H1 (cell line): ENCODE measurements around the gene CSNK1D. TPM values are rescaled to one million over a fixed set of nuclear protein-coding genes. Genes with fewer than 3 reads are reported as not detected.

Experiments used
- CTCF ChIA-PET: fragments of 300-600 bp; sonication (Branson Sonifier 250); formaldehyde crosslinking; loops from one replicate; lab custom pipeline; 2021; ENCODE audit not compliant: partially characterized antibody; lab: Charles Lee
- POLR2A ChIA-PET: fragments of 300-600 bp; sonication (Branson Sonifier 250); formaldehyde crosslinking; loops from one replicate; lab custom pipeline; 2021; ENCODE audit warnings: inconsistent platforms; ENCODE audit not compliant: partially characterized antibody; lab: Charles Lee
- DNase-seq, 2 experiments: peaks; one replicate each; pipeline versions ENCODE4 v3.0.0 to v3.0.0-alpha.2; 2010 to 2022; ENCODE audit warnings: low spot score in 2 of 2, low read depth in 1 of 2, mixed read lengths in 1 of 2
- FAIRE-seq: peaks from 2 replicates; lab custom pipeline; 2011; peaks lifted over from hg19 to GRCh38; lab: Jason Lieb, UNC
- H2AFZ ChIP-seq: 2 replicates; pipeline ENCODE4 v1.8.1; 2012; ENCODE audit warnings: low read length, inconsistent platforms
- H2AK5ac ChIP-seq: 2 replicates; pipeline ENCODE4 v1.6.1; 2013; ENCODE audit warnings: low read depth, low read length
- H2BK120ac ChIP-seq: replicated peaks from 2 replicates; pipeline ENCODE3; 2013; ENCODE audit warnings: low read depth, low read length, inconsistent platforms
- H2BK12ac ChIP-seq: 2 replicates; pipeline ENCODE4 v1.6.1; 2013; ENCODE audit warnings: low read depth, low read length
- H2BK15ac ChIP-seq: 2 replicates; pipeline ENCODE4 v1.6.1; 2013; ENCODE audit warnings: low read length
- H2BK20ac ChIP-seq: 2 replicates; pipeline ENCODE4 v1.6.1; 2013; ENCODE audit warnings: low read length
- H2BK5ac ChIP-seq: 2 replicates; pipeline ENCODE4 v1.6.1; 2013; ENCODE audit warnings: low read depth, low read length
- H3K14ac ChIP-seq: 2 replicates; pipeline ENCODE4 v1.6.1; 2013; ENCODE audit warnings: inconsistent platforms; ENCODE audit not compliant: insufficient read length
- H3K18ac ChIP-seq: 2 replicates; pipeline ENCODE4 v1.6.1; 2013; ENCODE audit warnings: low read length; ENCODE audit errors: extremely low read depth
- H3K23ac ChIP-seq: 2 replicates; pipeline ENCODE4 v1.6.1; 2013; ENCODE audit warnings: inconsistent platforms; ENCODE audit not compliant: insufficient read length
- H3K23me2 ChIP-seq: 2 replicates; pipeline ENCODE4 v1.6.1; 2013; ENCODE audit warnings: low read depth, low read length
- H3K27ac ChIP-seq: 2 replicates; pipeline ENCODE4 v1.6.1; 2011; ENCODE audit warnings: low read depth, low read length, inconsistent platforms
- H3K27me3 ChIP-seq, 4 experiments: replicated peaks in 1 of 4; 1 replicate in 1 of 4; 2 replicates in 3 of 4; pipeline versions ENCODE4 v1.6.1 to v1.8.1; 2011 to 2013; ENCODE audit warnings: low read length in 3 of 4, mild to moderate bottlenecking in 3 of 4, inconsistent platforms in 2 of 4, mixed read lengths in 2 of 4, moderate library complexity in 1 of 4; ENCODE audit not compliant: control insufficient read depth in 3 of 4, insufficient read depth in 3 of 4; ENCODE audit errors: extremely low read depth in 1 of 4
- H3K36me3 ChIP-seq, 4 experiments: 2 replicates each; pipeline versions ENCODE4 v1.6.1 to v1.8.1; 2011 to 2013; ENCODE audit warnings: mild to moderate bottlenecking in 4 of 4, low read length in 3 of 4, moderate library complexity in 2 of 4, control low read depth in 1 of 4, inconsistent platforms in 1 of 4; ENCODE audit not compliant: insufficient read depth in 4 of 4, control insufficient read depth in 2 of 4
- H3K4ac ChIP-seq: replicated peaks from 2 replicates; pipeline ENCODE3; 2013; ENCODE audit warnings: low read length, low read depth, mixed read lengths, inconsistent platforms; ENCODE audit not compliant: insufficient read length
- H3K4me1 ChIP-seq, 4 experiments: replicated peaks in 1 of 4; 1 replicate in 1 of 4; 2 replicates in 3 of 4; pipeline versions ENCODE4 v1.6.1 to v1.8.1; 2011 to 2013; ENCODE audit warnings: low read length in 3 of 4, inconsistent platforms in 2 of 4, mixed read lengths in 1 of 4; ENCODE audit not compliant: insufficient read depth in 4 of 4, control insufficient read depth in 3 of 4
- H3K4me2 ChIP-seq, 2 experiments: 2 replicates each; pipeline versions ENCODE4 v1.6.1 to v1.8.1; 2011 to 2013; ENCODE audit warnings: low read depth in 2 of 2, low read length in 2 of 2, control low read depth in 1 of 2, inconsistent platforms in 1 of 2, mild to moderate bottlenecking in 1 of 2; ENCODE audit not compliant: insufficient read depth in 1 of 2
- H3K4me3 ChIP-seq, 4 experiments: fragments of 200-600, 300-600 bp in 1 of 4; sonication (generic), shearing (Covaris generic), sonication (Bioruptor Twin) in 1 of 4; 2 replicates each; pipeline versions ENCODE4 v1.5.1 to v1.8.1; 2011 to 2016; ENCODE audit warnings: low read length in 4 of 4, low read depth in 3 of 4, control low read depth in 2 of 4, inconsistent platforms in 2 of 4, mild to moderate bottlenecking in 2 of 4, mixed read lengths in 1 of 4, moderate library complexity in 1 of 4; ENCODE audit not compliant: insufficient read depth in 2 of 4; ENCODE audit errors: extremely low read depth in 1 of 4
- H3K56ac ChIP-seq: replicated peaks from 2 replicates; pipeline ENCODE3; 2013; ENCODE audit warnings: low read depth, mild to moderate bottlenecking, mixed read lengths, low read length, inconsistent platforms; ENCODE audit not compliant: insufficient read length
- H3K79me1 ChIP-seq: 2 replicates; pipeline ENCODE4 v1.6.1; 2013; ENCODE audit warnings: low read depth, low read length, control low read depth
- H3K79me2 ChIP-seq, 2 experiments: 2 replicates each; pipeline versions ENCODE4 v1.6.1 to v1.8.1; 2012 to 2013; ENCODE audit warnings: low read length in 2 of 2, mild to moderate bottlenecking in 2 of 2, inconsistent platforms in 1 of 2; ENCODE audit not compliant: insufficient read depth in 2 of 2, control insufficient read depth in 1 of 2
- H3K9ac ChIP-seq, 4 experiments: replicated peaks in 1 of 4; 1 replicate in 1 of 4; 2 replicates in 3 of 4; pipeline versions ENCODE4 v1.6.1 to v1.8.1; 2011 to 2013; ENCODE audit warnings: low read depth in 3 of 4, low read length in 3 of 4, control low read depth in 2 of 4, mild to moderate bottlenecking in 2 of 4, moderate library complexity in 2 of 4, inconsistent platforms in 1 of 4; ENCODE audit errors: extremely low read depth in 1 of 4
- H3K9me3 ChIP-seq, 2 experiments: 2 replicates each; pipeline versions ENCODE4 v1.6.1 to v1.8.1; 2012 to 2013; ENCODE audit warnings: mild to moderate bottlenecking in 2 of 2, moderate library complexity in 2 of 2, control low read depth in 1 of 2, inconsistent platforms in 1 of 2, low read depth in 1 of 2, low read length in 1 of 2, mixed read lengths in 1 of 2; ENCODE audit not compliant: insufficient read depth in 2 of 2
- H4K20me1 ChIP-seq, 2 experiments: replicated peaks in 1 of 2; 2 replicates each; pipeline versions ENCODE3 to v1.8.1; 2011 to 2013; ENCODE audit warnings: inconsistent platforms in 2 of 2, low read length in 2 of 2, mild to moderate bottlenecking in 1 of 2; ENCODE audit not compliant: insufficient read depth in 2 of 2, control insufficient read depth in 1 of 2
- H4K5ac ChIP-seq: 2 replicates; pipeline ENCODE4 v1.6.1; 2013; ENCODE audit warnings: low read length, low read depth, mixed read lengths, inconsistent platforms; ENCODE audit not compliant: insufficient read length
- H4K8ac ChIP-seq: 2 replicates; pipeline ENCODE4 v1.8.0; 2013; ENCODE audit warnings: mild to moderate bottlenecking, moderate library complexity, low read length, inconsistent platforms; ENCODE audit not compliant: insufficient read depth; ENCODE audit errors: extremely low read depth
- H4K91ac ChIP-seq: replicated peaks from 2 replicates; pipeline ENCODE3; 2013; ENCODE audit warnings: low read length, mixed read lengths, inconsistent platforms; ENCODE audit not compliant: insufficient read length
- CEBPB ChIP-seq: IDR thresholded peaks from 2 replicates; pipeline ENCODE4 v1.6.1; 2012; ENCODE audit warnings: low read depth, low read length
- CHD2 ChIP-seq: IDR thresholded peaks from 2 replicates; pipeline ENCODE4 v1.6.1; 2012; ENCODE audit warnings: low read length, improper control_type of control experiment
- EGR1 ChIP-seq: IDR thresholded peaks from 2 replicates; pipeline ENCODE4 v1.6.1; 2011; ENCODE audit warnings: low read depth, low read length, borderline replicate concordance
- FOSL1 ChIP-seq: IDR thresholded peaks from 2 replicates; pipeline ENCODE4 v1.6.1; 2011; ENCODE audit warnings: mild to moderate bottlenecking, low read depth, low read length, moderate library complexity; ENCODE audit not compliant: insufficient read depth
- HDAC6 ChIP-seq: IDR thresholded peaks from one replicate; pipeline ENCODE4 v1.7.1; 2012; ENCODE audit warnings: low read depth, mild to moderate bottlenecking, inconsistent platforms, low read length, moderate library complexity
- MAFK ChIP-seq: IDR thresholded peaks from 2 replicates; pipeline ENCODE4 v1.6.1; 2012; ENCODE audit warnings: low read depth, mild to moderate bottlenecking, improper control_type of control experiment, low read length
- NRF1 ChIP-seq: IDR thresholded peaks from 2 replicates; pipeline ENCODE4 v1.6.1; 2011; ENCODE audit warnings: mild to moderate bottlenecking, low read depth, low read length, improper control_type of control experiment
- RNF2 ChIP-seq: fragments of 200-900, 300-1000 bp; sonication (generic); IDR thresholded peaks from 2 replicates; pipeline ENCODE4 v1.7.1; 2016; ENCODE audit warnings: borderline replicate concordance, low read depth, mild to moderate bottlenecking, antibody characterized with exemption, low read length; ENCODE audit not compliant: poor library complexity, severe bottlenecking; ENCODE audit errors: missing control alignments
- SAP30 ChIP-seq: fragments of 300-600 bp; sonication (generic); IDR thresholded peaks from 2 replicates; pipeline ENCODE4 v1.7.1; 2012; ENCODE audit warnings: low read length, moderate library complexity, mild to moderate bottlenecking, inconsistent platforms; ENCODE audit not compliant: insufficient read depth, insufficient replicate concordance
- SRF ChIP-seq: IDR thresholded peaks from 2 replicates; pipeline ENCODE4 v1.6.1; 2011; ENCODE audit warnings: mild to moderate bottlenecking, low read depth, low read length, moderate library complexity
- WGBS, 2 experiments: shearing (Covaris generic) in 1 of 2; methylation state at CpG; one replicate each; pipeline versions ENCODE4 v1.1.6 to v1.1.7; 2013 to 2015; ENCODE audit warnings: low lambda C conversion rate in 2 of 2, mixed read lengths in 2 of 2, inconsistent platforms in 1 of 2, low coverage in 1 of 2, missing lambda C conversion rate in 1 of 2; ENCODE audit not compliant: insufficient replicate concordance in 2 of 2, insufficient coverage in 1 of 2, insufficient read length in 1 of 2; ENCODE audit errors: extremely low coverage in 1 of 2, missing lambda C conversion rate in 1 of 2; 5-methylcytosine and 5-hydroxymethylcytosine counted together
- polyA plus RNA-seq, 7 experiments: library from polyadenylated mRNA; depleted of rRNA in 3 of 7; stranded (reverse) in 5 of 7; unstranded in 2 of 7; fragments of >200 nt in 5 of 7; fragments of 200-250 nt in 2 of 7; gene quantifications; 1 replicate in 5 of 7; 2 replicates in 1 of 7; 4 replicates in 1 of 7; pipeline versions ENCODE4 v1.2.1 to v1.2.3, GENCODE V29; 2011 to 2013; ENCODE audit warnings: missing spikeins in 2 of 7, mixed read lengths in 2 of 7
- total RNA-seq: library from RNA; stranded (reverse); fragmentation: NEBNext Ultra II Directional; extraction: Animal tissue kit (Norgen Biotek cat#: 25700); gene quantifications from 2 replicates; pipeline ENCODE4 v1.2.1, GENCODE V29; 2021

CSNK1D gene
- total and polyA plus RNA-seq, 2 of the 8 experiments (the other 6 are each of a cell fraction or from before 2014, with no cell fraction given), result 73.5 to 103 TPM

DNA sequence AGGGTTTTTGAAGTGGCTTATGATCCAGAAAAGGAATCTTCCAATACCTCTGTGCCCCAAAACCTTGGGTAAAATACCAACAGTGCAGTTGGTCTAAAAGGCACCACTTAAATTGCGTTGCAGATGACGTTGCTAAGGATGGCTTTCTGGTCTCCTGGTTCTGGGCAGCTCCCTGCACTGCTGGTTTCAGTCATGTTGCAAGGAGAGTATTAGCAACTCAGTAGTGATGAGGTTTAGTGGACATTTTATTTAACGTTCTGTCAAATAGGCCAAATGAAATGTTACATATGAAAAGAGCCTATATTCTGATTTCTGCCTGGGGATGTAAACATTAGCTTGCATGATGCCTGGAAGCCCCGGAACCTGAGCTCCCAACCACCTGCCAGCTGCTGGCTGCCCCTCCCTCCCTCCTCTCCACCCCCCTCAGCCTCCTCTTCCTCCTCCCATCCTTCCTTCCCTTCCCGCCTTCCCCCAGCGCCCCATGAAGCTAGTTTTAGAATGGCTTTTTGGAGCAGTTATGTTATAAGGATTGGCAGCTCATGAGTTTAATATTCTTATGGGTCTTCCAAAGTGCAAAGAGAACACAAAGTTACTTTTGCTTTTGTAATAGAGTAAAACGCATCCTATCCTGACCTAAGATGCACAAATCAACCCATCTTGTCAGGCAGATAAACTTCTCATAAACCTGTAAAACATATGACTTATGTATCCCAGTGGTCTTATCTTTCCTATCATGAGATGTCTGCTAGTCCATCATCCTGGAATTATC is 23.2 kb upstream of the CSNK1D start:
- Histone ChIP-seq H3K14ac (no peak overlapping the region), H3K79me1 (no peaks in the 10 kb centered on the region), H3K18ac (no peak overlapping the region), H3K9me3 (no peaks in the 10 kb centered on the region), H4K91ac (no peak overlapping the region), H2AFZ (no peak overlapping the region), H3K36me3 (no peaks in the 10 kb centered on the region), H4K20me1 (peaks cover 0 to 2% of the 10 kb centered on the region in 2 experiments), H3K56ac (no peak overlapping the region), H2BK120ac (no peak overlapping the region), H3K4me2 (no peak overlapping the region), H3K27me3 (peaks cover 0 to 7% (median 4%) of the 10 kb centered on the region in 4 experiments; a peak in 3 of 7 replicates), H2BK15ac (peak overlapping the region; percentile 72; the same call in 1 of the 2 replicates), H2BK12ac (no peak overlapping the region), H4K8ac (no peak overlapping the region), H3K9ac (no peak overlapping the region), H3K79me2 (no peaks in the 10 kb centered on the region; a peak in 1 of 4 replicates), H3K4me3 (no peak overlapping the region), H4K5ac (no peak overlapping the region), H3K4ac (no peak overlapping the region), H3K23me2 (no peaks in the 10 kb centered on the region; the same call in 1 of the 2 replicates), H2AK5ac (no peak overlapping the region), H2BK20ac (no peak overlapping the region), H2BK5ac (no peak overlapping the region), H3K4me1 (peaks cover 0 to 20% (median 5%) of the 10 kb centered on the region in 4 experiments; a peak in 5 of 7 replicates), H3K27ac (no peak overlapping the region), H3K23ac (no peak overlapping the region)
- 81% methylated on average over 7 of the region's 7 CpGs; no CpG with 5 or more reads in 1 of the 2 experiments for WGBS, 2 experiments
- POLR2A ChIA-PET, result interaction anchor here (0.7 to 1.3 kb wide), 3 partner anchors 9 to 25 kb away, joined by 3 to 4 read pairs (median 3); no protein-coding TSS in a partner anchor
- TF ChIP-seq SAP30, result no peak
- TF ChIP-seq MAFK, result no peak
- TF ChIP-seq HDAC6, result no peak
- no peak for TF ChIP-seq CEBPB
- no peak for TF ChIP-seq EGR1
- TF ChIP-seq NRF1, result no peak
- TF ChIP-seq FOSL1, result no peak
- TF ChIP-seq RNF2, result no peak
- TF ChIP-seq SRF, result no peak
- no peak for TF ChIP-seq CHD2
- CTCF ChIA-PET, result interaction anchor here (0.8 to 2.3 kb wide), 6 partner anchors 14 to 118 kb away, joined by 3 to 7 read pairs (median 5); partner anchors contain the start of gene CD7
- FAIRE-seq, result no peak
- DNase-seq, result no peak
